Lower lobe of right lung (tissue), 2 donors: ENCODE results near the gene RYR1. TPM values are rescaled to one million over a fixed set of nuclear protein-coding genes. Genes with fewer than 3 reads are reported as not detected.

ENCODE experiments used
- ATAC-seq, 2 donors: fragments of 200-7000 bp; cut with Tn5 transposase; one replicate each; pipeline ENCODE4 v1.9.1; 2020 to 2022; ENCODE audit warnings: mild to moderate bottlenecking in 2 of 2, moderate library complexity in 2 of 2
- DNase-seq: peaks from one replicate; pipeline ENCODE4 v3.0.0-alpha.2; 2020
- H3K27ac ChIP-seq: fragments of 200-600 bp; one replicate; pipeline ENCODE4 v1.8.0; 2022
- H3K27me3 ChIP-seq: fragments of 200-600 bp; one replicate; pipeline ENCODE4 v1.8.0; 2022; ENCODE audit warnings: low read depth
- H3K36me3 ChIP-seq: fragments of 200-600 bp; one replicate; pipeline ENCODE4 v1.8.0; 2022; ENCODE audit warnings: mild to moderate bottlenecking
- H3K4me1 ChIP-seq: fragments of 200-600 bp; one replicate; pipeline ENCODE4 v1.8.0; 2022
- H3K4me3 ChIP-seq: fragments of 200-600 bp; one replicate; pipeline ENCODE4 v1.8.0; 2022; ENCODE audit warnings: mild to moderate bottlenecking
- H3K9me3 ChIP-seq: fragments of 200-600 bp; one replicate; pipeline ENCODE4 v1.8.0; 2022
- intact Hi-C: fragments of 100-400 bp; cut with DNase I; formaldehyde crosslinking; loops from one replicate; pipeline ENCODE4 v1.11.0; 2022
- total RNA-seq: library from RNA; stranded (reverse); fragmentation: NEBNext Ultra II Directional; extraction: Animal tissue kit (Norgen Biotek cat#: 25700); gene quantifications from one replicate; pipeline ENCODE4 v1.2.1, GENCODE V29; 2021
- TF ChIP-seq, protein P1 (sequence below): fragments of 200-600 bp; IDR thresholded peaks from one replicate; pipeline ENCODE4 v1.8.0; 2022; ENCODE audit warnings: antibody characterized with exemption, mild to moderate bottlenecking
- donor health status: DM: no; HTN: yes; CAD: no; lungs with severe emphysema.

Gene RYR1
- total RNA-seq, 1 donor from 2014 or later = 9.2 TPM

- Histone ChIP-seq H3K9me3 (no peaks in the 10 kb centered on the region), H3K27ac (no peak overlapping the region), H3K4me1 (no peaks in the 10 kb centered on the region), H3K27me3 (peaks cover 59% of the 10 kb centered on the region), H3K36me3 (no peaks in the 10 kb centered on the region), H3K4me3 (peak overlapping the region; percentile 25)
- ATAC-seq (peak in 1 of 2 donors; percentile 16), DNase-seq (no peak)
- TF ChIP-seq, protein P1, sequence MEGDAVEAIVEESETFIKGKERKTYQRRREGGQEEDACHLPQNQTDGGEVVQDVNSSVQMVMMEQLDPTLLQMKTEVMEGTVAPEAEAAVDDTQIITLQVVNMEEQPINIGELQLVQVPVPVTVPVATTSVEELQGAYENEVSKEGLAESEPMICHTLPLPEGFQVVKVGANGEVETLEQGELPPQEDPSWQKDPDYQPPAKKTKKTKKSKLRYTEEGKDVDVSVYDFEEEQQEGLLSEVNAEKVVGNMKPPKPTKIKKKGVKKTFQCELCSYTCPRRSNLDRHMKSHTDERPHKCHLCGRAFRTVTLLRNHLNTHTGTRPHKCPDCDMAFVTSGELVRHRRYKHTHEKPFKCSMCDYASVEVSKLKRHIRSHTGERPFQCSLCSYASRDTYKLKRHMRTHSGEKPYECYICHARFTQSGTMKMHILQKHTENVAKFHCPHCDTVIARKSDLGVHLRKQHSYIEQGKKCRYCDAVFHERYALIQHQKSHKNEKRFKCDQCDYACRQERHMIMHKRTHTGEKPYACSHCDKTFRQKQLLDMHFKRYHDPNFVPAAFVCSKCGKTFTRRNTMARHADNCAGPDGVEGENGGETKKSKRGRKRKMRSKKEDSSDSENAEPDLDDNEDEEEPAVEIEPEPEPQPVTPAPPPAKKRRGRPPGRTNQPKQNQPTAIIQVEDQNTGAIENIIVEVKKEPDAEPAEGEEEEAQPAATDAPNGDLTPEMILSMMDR = no peak
- intact Hi-C loops = no loop called here
These were observed 37.9 kb upstream of the RYR1 start for GRCh38 chr19:38395381-38396114.

DNA sequence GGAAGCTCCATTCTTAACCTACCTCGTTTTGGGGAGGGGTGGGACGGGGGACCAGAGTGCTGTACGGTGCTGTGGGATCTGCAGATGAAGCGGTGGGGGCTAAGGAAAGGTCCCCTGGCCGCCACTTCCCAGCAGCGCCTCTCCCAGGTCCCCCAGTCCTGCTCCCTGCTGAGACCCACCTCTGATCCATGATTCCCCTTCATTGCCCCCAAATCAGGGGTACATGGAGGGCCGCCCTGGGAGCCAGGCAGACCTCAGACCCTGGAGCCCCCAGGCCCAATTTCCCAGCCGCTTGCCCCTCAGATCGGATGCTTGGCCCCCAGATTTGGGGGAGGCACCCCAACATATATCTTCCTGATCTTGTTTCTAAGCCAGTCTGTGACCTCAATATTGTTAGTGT, 34.4 kb upstream of the RYR1 start:
- H3K36me3 ChIP-seq = no peaks in the 10 kb centered on the region
- H3K9me3 ChIP-seq = no peaks in the 10 kb centered on the region
- H3K27me3 ChIP-seq = peaks cover 58% of the 10 kb centered on the region
- DNase-seq (no peak), ATAC-seq (no peak)
- H3K4me1 ChIP-seq = peaks cover 8% of the 10 kb centered on the region
- intact Hi-C loops = no loop called here
- TF ChIP-seq, protein P1 = no peak
- H3K27ac ChIP-seq = no peak overlapping the region
- no peak overlapping the region for H3K4me3 ChIP-seq

- TF ChIP-seq, protein P1 = no peak
- ATAC-seq = no peak
- H3K9me3 ChIP-seq = no peaks in the 10 kb centered on the region
These were observed 34.0 kb upstream of the RYR1 start for GRCh38 chr19:38399537-38399936.

DNA sequence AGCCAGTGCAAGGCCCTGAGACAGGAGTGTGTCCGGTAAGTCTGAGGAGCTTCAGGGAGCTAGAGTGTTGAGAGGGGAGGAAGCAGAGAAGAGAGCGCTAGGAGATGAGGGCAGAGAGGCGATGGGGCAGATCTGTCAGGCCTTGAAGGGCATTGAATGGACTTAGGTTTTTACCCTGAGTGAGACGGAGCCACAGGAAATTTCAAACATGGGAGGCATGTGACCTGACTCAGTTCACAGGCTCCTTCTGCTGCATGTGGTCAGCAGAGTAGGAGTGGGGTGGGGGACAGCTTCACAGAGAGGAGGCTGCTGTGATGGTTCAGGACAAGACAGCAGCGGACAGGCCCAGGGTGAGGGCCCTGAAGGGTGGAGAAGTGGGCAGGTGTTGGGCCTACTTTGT, 33.1 kb upstream of the RYR1 start:
- Histone ChIP-seq H3K36me3 (peaks cover 7% of the 10 kb centered on the region), H3K4me3 (no peak overlapping the region), H3K27me3 (peaks cover 46% of the 10 kb centered on the region), H3K9me3 (no peaks in the 10 kb centered on the region), H3K27ac (no peak overlapping the region), H3K4me1 (peaks cover 12% of the 10 kb centered on the region)
- no peak for DNase-seq
- TF ChIP-seq, protein P1 = no peak
- ATAC-seq = no peak
- intact Hi-C loops = no loop called here

More at GRCh38 chr19:38399537-38399936, 34.0 kb upstream of the RYR1 start:
- DNase-seq = no peak
- no peak overlapping the region for H3K27ac ChIP-seq
- H3K27me3 ChIP-seq = peaks cover 54% of the 10 kb centered on the region
- H3K4me3 ChIP-seq = no peak overlapping the region
- peaks cover 12% of the 10 kb centered on the region for H3K4me1 ChIP-seq
- H3K36me3 ChIP-seq = no peaks in the 10 kb centered on the region
- intact Hi-C loops = no loop called here

- H3K27ac ChIP-seq = no peak overlapping the region
- no peak overlapping the region for H3K4me3 ChIP-seq
- ATAC-seq = no peak
- intact Hi-C loops = no loop called here
- no peak for DNase-seq
- H3K9me3 ChIP-seq = no peaks in the 10 kb centered on the region
- H3K27me3 ChIP-seq = peaks cover 38% of the 10 kb centered on the region
- peaks cover 13% of the 10 kb centered on the region for H3K36me3 ChIP-seq
- TF ChIP-seq, protein P1 = no peak
- H3K4me1 ChIP-seq = peaks cover 12% of the 10 kb centered on the region
These were observed 32.3 kb upstream of the RYR1 start for GRCh38 chr19:38401148-38401547.
